Measurements from ENCODE around the gene LRP3.
"Not testable (repeated sequence)": the region's sequence is repeated elsewhere in the genome, so short reads cannot be mapped to it uniquely, and the experiment has no call there.

LRP3 gene

GRCh38 chr19:33202546-33203507 lies 8.7 kb downstream of the LRP3 start:
- DNase-seq (ENCODE audit: low read depth in 2 of 2) = no peak

GRCh38 chr19:33203529-33203928 lies 9.4 kb downstream of the LRP3 start:
- DNase-seq (ENCODE audit: low read depth in 2 of 2) = no peak

GRCh38 chr19:33204136-33204973 lies 10.2 kb downstream of the LRP3 start:
- DNase-seq (ENCODE audit: low read depth in 2 of 2) = no peak

GRCh38 chr19:33205110-33205509 lies 11.0 kb downstream of the LRP3 start:
- no peak for DNase-seq (ENCODE audit: low read depth in 2 of 2)

- DNase-seq (ENCODE audit: low read depth in 2 of 2) = no peak
These were observed 11.6 kb downstream of the LRP3 start for GRCh38 chr19:33205531-33206260.

GRCh38 chr19:33206261-33207039 lies 12.3 kb downstream of the LRP3 start:
- no peak for DNase-seq (ENCODE audit: low read depth in 2 of 2)

GRCh38 chr19:33207040-33207620 lies 13.0 kb downstream of the LRP3 start:
- DNase-seq (ENCODE audit: low read depth in 2 of 2) = no peak

GRCh38 chr19:33207903-33208302 lies 13.8 kb downstream of the LRP3 start:
- no peak for DNase-seq (ENCODE audit: low read depth in 2 of 2)

- DNase-seq (ENCODE audit: low read depth in 2 of 2) = no peak
These were observed 14.3 kb downstream of the LRP3 start for GRCh38 chr19:33208371-33208895.

- no peak for DNase-seq (ENCODE audit: low read depth in 2 of 2)
These were observed 15.0 kb downstream of the LRP3 start for GRCh38 chr19:33208904-33209849.

GRCh38 chr19:33209850-33210230 lies 15.7 kb downstream of the LRP3 start:
- not testable (repeated sequence) for DNase-seq (ENCODE audit: low read depth in 2 of 2)

GRCh38 chr19:33210266-33210940 lies 16.3 kb downstream of the LRP3 start:
- no peak for DNase-seq (ENCODE audit: low read depth in 2 of 2)

GRCh38 chr19:33211794-33212435 lies 17.8 kb downstream of the LRP3 start:
- DNase-seq (ENCODE audit: low read depth in 2 of 2) = no peak

GRCh38 chr19:33212436-33213172 lies 18.5 kb downstream of the LRP3 start:
- DNase-seq (ENCODE audit: low read depth in 2 of 2) = no peak

- DNase-seq (ENCODE audit: low read depth in 2 of 2) = no peak
These were observed 20.5 kb downstream of the LRP3 start for GRCh38 chr19:33214596-33214995.

- DNase-seq (ENCODE audit: low read depth in 2 of 2) = no peak
These were observed 21.5 kb downstream of the LRP3 start for GRCh38 chr19:33215438-33216197.

Data from stimulated activated CD8-positive, alpha-beta memory T cell treated with anti-CD3 and anti-CD28 coated beads, Interleukin-7, amount 100 ng/mL, for 1 hour (primary cell).